Measurements from ENCODE around the gene RAB38. TPM values are rescaled to one million over a fixed set of nuclear protein-coding genes. Genes with fewer than 3 reads are reported as not detected.

The RAB38 gene
- total RNA-seq, 1 experiment from 2014 or later = 77.7 TPM

DNA sequence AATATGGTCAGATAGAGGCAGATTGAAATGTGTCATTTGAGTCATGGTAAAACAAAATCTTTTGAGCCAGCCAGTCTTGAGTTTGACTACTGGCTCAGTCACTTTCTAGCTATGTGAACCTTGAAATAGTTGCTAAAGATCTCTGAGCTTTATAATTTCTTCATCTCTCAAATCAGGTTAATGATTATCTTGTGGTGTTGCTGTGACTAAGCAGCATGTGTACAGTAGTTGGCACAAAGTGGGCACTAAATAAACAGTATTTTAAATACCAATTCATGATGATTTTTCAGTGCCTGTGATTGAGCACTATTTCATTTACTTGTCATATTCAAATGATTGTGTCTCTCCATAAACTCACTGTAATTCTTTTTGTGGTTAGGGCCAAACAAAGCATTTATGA is 70.8 kb downstream of the RAB38 start:
- no peak overlapping the region for H3K4me3 Mint-ChIP-seq (ENCODE audit: unreplicated experiment)
- no TSS peak for BruUV-seq (replicated peaks)
- H3K36me3 Mint-ChIP-seq (ENCODE audit: insufficient read depth, unreplicated experiment) = peaks cover 25% of the 10 kb centered on the region
- ChIA-PET CTCF (interaction anchor here (0.5 to 1.4 kb wide), 4 partner anchors 17 to 631 kb away, joined by 3 to 4 read pairs (median 3); no protein-coding TSS in a partner anchor), POLR2A (interaction anchor here (0.6 to 1.0 kb wide), 4 partner anchors 61 to 209 kb away, joined by 3 read pairs; no protein-coding TSS in a partner anchor)
- peak overlapping the region; percentile 20 for H3K27ac Mint-ChIP-seq (ENCODE audit: low read depth, unreplicated experiment)
- H3K4me1 Mint-ChIP-seq (ENCODE audit: insufficient read depth, unreplicated experiment) = peaks cover 23% of the 10 kb centered on the region
- TF ChIP-seq CTCF (IDR thresholded peaks at IDR 0.05; ENCODE audit: unreplicated experiment) = no peak
- intact Hi-C loops (cut with micrococcal nuclease) = loop anchor here (5.0 to 10.0 kb wide), 2 partner anchors 68 to 640 kb away; no protein-coding TSS in a partner anchor
- DNase-seq (ENCODE audit: unreplicated experiment) = no peak
- no peaks in the 10 kb centered on the region for H3K9me3 Mint-ChIP-seq (ENCODE audit: unreplicated experiment)
- H3K27me3 Mint-ChIP-seq (ENCODE audit: insufficient read depth, unreplicated experiment) = no peaks in the 10 kb centered on the region

DNA sequence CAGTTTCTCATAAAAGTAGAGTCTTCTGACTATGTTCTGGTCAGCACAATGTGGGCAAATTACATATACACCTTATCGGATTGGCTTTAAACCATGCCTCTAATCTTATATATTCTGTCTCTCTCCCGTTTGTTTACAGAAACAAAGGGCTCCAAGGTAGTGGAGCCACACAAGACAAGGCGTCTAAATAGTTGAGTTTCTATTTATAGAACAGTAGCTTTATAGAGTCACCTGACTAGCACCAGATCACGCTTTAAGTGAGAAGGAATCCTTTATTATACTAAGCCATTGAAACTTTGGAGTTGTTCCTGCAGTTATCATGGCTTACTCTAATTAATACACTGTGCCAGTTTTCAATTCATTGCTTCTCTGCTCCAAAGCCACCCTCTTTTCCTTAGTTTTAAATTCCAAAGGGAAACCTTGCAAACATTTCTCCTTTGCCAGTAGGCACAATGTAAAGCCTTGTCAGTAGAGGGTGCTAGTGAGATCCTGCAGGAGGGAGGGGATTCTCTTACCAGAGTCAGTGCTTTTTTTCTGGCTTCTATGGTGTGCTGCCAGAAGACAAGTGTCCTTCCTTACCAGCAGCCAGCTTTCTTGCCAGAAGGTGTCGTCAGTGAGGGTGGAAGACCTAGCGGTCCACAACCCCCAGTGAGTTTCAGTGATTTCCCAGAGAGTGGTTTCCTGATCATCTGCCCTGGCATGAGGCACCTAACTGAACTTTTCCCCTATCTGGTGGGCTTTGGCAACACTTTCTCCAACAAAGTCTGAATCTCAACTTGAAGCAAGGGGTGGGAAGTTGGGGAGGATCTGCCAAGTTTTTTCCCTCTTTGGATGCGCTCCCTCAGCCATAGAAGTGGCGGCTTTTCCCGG is 71.7 kb downstream of the RAB38 start:
- Mint-ChIP-seq H3K36me3 (ENCODE audit: insufficient read depth, unreplicated experiment) (peaks cover 17% of the 10 kb centered on the region), H3K27ac (ENCODE audit: low read depth, unreplicated experiment) (no peak overlapping the region), H3K27me3 (ENCODE audit: insufficient read depth, unreplicated experiment) (no peaks in the 10 kb centered on the region), H3K9me3 (ENCODE audit: unreplicated experiment) (no peaks in the 10 kb centered on the region), H3K4me1 (ENCODE audit: insufficient read depth, unreplicated experiment) (peaks cover 23% of the 10 kb centered on the region), H3K4me3 (ENCODE audit: unreplicated experiment) (no peak overlapping the region)
- ChIA-PET POLR2A (interaction anchor here (1.0 kb wide), 1 partner anchor 62 kb away, joined by 3 read pairs; no protein-coding TSS in a partner anchor), CTCF (interaction anchor here (0.6 to 1.0 kb wide), 6 partner anchors 18 to 435 kb away, joined by 3 to 5 read pairs (median 3); no protein-coding TSS in a partner anchor)
- no TSS peak for BruUV-seq (replicated peaks)
- DNase-seq (ENCODE audit: unreplicated experiment) = peak; percentile 82
- intact Hi-C loops (cut with micrococcal nuclease) = loop anchor here (1.0 to 10.0 kb wide), 5 partner anchors 69 to 639 kb away; no protein-coding TSS in a partner anchor
- TF ChIP-seq CTCF (IDR thresholded peaks at IDR 0.05; ENCODE audit: unreplicated experiment) = peak; percentile 51

DNA sequence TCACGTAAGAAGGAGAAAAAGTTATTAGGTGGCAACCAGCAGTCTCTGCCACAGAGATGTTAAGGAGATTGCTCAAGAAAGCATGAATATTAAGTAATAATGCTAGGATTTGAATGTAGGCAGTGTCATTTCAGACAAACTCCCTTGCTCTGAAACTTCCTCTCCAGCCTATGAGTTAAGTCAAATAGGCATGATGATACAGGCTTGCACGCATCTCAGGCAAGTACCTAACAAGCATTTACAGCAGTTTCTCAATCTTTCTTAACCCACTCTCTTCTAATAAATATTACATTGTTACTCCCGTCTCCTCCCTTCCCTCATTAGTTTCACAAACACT is 72.7 kb downstream of the RAB38 start:
- no peak for TF ChIP-seq CTCF (IDR thresholded peaks at IDR 0.05; ENCODE audit: unreplicated experiment)
- Mint-ChIP-seq H3K4me3 (ENCODE audit: unreplicated experiment) (no peak overlapping the region), H3K9me3 (ENCODE audit: unreplicated experiment) (no peaks in the 10 kb centered on the region), H3K36me3 (ENCODE audit: insufficient read depth, unreplicated experiment) (peaks cover 7% of the 10 kb centered on the region), H3K27me3 (ENCODE audit: insufficient read depth, unreplicated experiment) (no peaks in the 10 kb centered on the region), H3K4me1 (ENCODE audit: insufficient read depth, unreplicated experiment) (peaks cover 23% of the 10 kb centered on the region), H3K27ac (ENCODE audit: low read depth, unreplicated experiment) (no peak overlapping the region)
- no TSS peak for BruUV-seq (replicated peaks)
- peak; percentile 38 for DNase-seq (ENCODE audit: unreplicated experiment)
- POLR2A ChIA-PET = interaction anchor here (0.7 to 0.9 kb wide), 3 partner anchors 28 to 71 kb away, joined by 3 read pairs; no protein-coding TSS in a partner anchor
- intact Hi-C loops (cut with micrococcal nuclease) = loop anchor here (2.0 to 10.0 kb wide), 4 partner anchors 70 to 638 kb away; no protein-coding TSS in a partner anchor
- CTCF ChIA-PET = interaction anchor here (0.7 kb wide), 1 partner anchor 11 kb away, joined by 3 read pairs; no protein-coding TSS in a partner anchor

Data from MCF 10A (cell line).